HFFc6 (cell line): Measurements from ENCODE around the gene ATP6V0E2. TPM values are rescaled to one million over a fixed set of nuclear protein-coding genes. Genes with fewer than 3 reads are reported as not detected.
"Not testable (repeated sequence)": the region's sequence is repeated elsewhere in the genome, so short reads cannot be mapped to it uniquely, and the experiment has no call there.

ENCODE experiments used
- DNase-seq: peaks from one replicate; pipeline ENCODE4 v3.0.0-alpha.2; 2018
- H3K27ac Mint-ChIP-seq: 2 replicates; pipeline ENCODE4 v1.8.0; 2020; ENCODE audit warnings: mild to moderate bottlenecking, mixed read lengths
- H3K27me3 Mint-ChIP-seq: 2 replicates; pipeline ENCODE4 v1.8.0; 2021; ENCODE audit warnings: mild to moderate bottlenecking, moderate library complexity, mixed read lengths; ENCODE audit not compliant: insufficient read depth
- H3K36me3 Mint-ChIP-seq: 2 replicates; pipeline ENCODE4 v1.8.0; 2021; ENCODE audit warnings: low read depth, mixed read lengths
- H3K4me1 Mint-ChIP-seq: 2 replicates; pipeline ENCODE4 v1.8.0; 2020; ENCODE audit warnings: low read depth, mixed read lengths
- H3K4me3 Mint-ChIP-seq: 2 replicates; pipeline ENCODE4 v1.8.0; 2020; ENCODE audit warnings: mild to moderate bottlenecking, moderate library complexity, mixed read lengths
- H3K9me3 Mint-ChIP-seq: 2 replicates; pipeline ENCODE4 v1.8.0; 2020; ENCODE audit warnings: mild to moderate bottlenecking, mixed read lengths
- CTCF ChIP-seq: fragments of 200-600 bp; sonication (generic); IDR thresholded peaks from 2 replicates; pipeline ENCODE4 v1.5.0; 2021; ENCODE audit warnings: antibody characterized with exemption, mild to moderate bottlenecking
- total RNA-seq, 6 experiments: library from RNA; stranded (reverse); fragmentation: NEBNext Ultra II Directional; extraction: Animal tissue kit (Norgen Biotek cat#: 25700); gene quantifications; 2 replicates in 1 of 6; 3 replicates in 5 of 6; pipeline ENCODE4 v1.2.3, GENCODE V29; 2021

ATP6V0E2 gene
- total RNA-seq, 6 experiments from 2014 or later: 40.9 to 54.8 (median 48.0) TPM

DNA sequence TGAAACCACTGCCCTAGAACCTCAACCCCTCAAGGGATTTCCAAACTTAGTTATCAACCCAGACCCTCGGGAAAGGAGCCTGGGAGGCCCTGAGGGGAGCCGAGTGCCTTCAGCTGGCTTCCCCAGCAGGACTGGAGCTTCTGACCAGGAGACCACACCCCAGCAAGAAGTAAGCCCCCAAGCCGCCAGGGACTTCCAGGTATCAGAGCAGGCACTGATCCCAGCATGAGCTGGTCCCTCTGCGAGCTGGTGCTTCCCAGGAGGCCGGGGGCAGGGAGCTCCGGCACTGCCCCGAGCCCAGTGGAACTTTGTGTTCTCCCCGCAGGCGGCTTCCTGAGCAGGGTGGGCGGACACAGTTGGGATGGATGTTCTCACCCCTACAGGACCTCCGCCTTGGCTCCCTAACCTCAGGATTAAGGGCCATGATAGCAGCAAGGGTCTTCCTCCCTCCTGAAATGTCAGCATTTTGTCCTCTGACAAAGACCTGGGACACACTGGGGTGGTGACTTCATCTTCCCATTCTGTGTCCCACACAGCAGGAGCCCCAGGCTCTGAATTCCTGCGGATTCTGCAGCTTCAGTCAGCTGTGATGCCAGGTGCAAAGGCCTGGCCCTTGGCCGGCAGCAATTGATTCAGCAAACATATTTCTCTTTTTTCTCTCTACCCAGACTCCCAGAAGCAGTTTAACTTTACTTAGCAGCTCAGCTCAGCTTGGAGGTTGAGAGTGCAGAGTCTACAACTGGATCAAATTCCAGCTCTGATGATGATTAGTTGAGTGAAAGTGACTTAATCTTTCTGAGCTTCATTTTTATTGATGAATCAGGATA is 11.6 kb downstream of the ATP6V0E2 start:
- no peak for DNase-seq
- Mint-ChIP-seq H3K9me3 (no peaks in the 10 kb centered on the region), H3K27me3 (no peaks in the 10 kb centered on the region; the same call in 1 of the 2 replicates), H3K4me1 (no peaks in the 10 kb centered on the region), H3K27ac (no peak overlapping the region), H3K4me3 (no peak overlapping the region), H3K36me3 (no peaks in the 10 kb centered on the region)
- TF ChIP-seq CTCF: no peak

DNA sequence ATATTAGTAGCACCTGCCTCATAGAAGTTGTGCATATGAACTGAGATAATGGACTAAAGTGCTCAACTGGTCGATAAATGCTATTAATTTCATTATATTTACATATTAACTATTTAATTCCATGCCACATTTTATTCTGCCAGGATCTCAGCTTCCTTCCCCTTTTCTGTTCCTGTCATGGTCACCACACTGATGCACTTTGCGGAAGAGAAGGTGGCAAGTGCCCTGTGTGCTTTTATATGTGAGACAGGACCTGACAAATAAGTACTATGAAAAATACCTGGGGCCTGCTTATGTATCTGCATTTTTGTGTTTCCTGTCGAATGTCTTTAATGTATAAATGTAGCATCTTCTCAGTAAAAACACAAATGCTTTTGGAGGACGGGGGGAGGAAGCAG is 12.2 kb downstream of the ATP6V0E2 start:
- Mint-ChIP-seq H3K27me3 (no peaks in the 10 kb centered on the region; the same call in 1 of the 2 replicates), H3K36me3 (no peaks in the 10 kb centered on the region), H3K4me1 (no peaks in the 10 kb centered on the region), H3K4me3 (no peak overlapping the region), H3K9me3 (no peaks in the 10 kb centered on the region), H3K27ac (no peak overlapping the region)
- TF ChIP-seq CTCF: no peak
- DNase-seq: no peak

- DNase-seq: no peak
- no peaks in the 10 kb centered on the region for H3K9me3 Mint-ChIP-seq
- H3K4me1 Mint-ChIP-seq: no peaks in the 10 kb centered on the region
- H3K4me3 Mint-ChIP-seq: no peak overlapping the region
- TF ChIP-seq CTCF: no peak
- H3K36me3 Mint-ChIP-seq: no peaks in the 10 kb centered on the region
- no peaks in the 10 kb centered on the region; the same call in 1 of the 2 replicates for H3K27me3 Mint-ChIP-seq
- no peak overlapping the region for H3K27ac Mint-ChIP-seq
These were observed 13.5 kb downstream of the ATP6V0E2 start for GRCh38 chr7:149887311-149887710.

DNA sequence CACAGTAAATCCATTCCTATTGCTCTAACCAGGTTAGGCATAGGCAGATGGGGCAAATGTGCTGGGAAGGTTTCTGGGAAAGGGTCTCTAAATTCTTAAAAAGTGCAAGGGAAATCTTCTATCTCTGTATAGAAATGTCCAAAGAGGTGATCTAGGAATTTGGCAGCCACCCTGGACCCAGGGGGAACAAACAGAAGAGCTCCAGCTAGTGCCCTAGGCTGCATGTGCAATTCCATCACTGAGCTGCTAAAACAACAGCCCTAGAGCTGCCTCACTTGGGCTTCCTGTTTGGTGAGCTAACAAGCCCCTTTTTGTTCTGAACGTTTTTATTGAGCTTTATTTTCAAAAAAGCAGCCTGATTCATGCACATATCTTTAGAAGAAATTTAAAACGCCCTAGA is 16.9 kb downstream of the ATP6V0E2 start:
- not testable (repeated sequence) for H3K36me3 Mint-ChIP-seq, H3K9me3 Mint-ChIP-seq, DNase-seq, H3K4me1 Mint-ChIP-seq, H3K27me3 Mint-ChIP-seq, H3K4me3 Mint-ChIP-seq, H3K27ac Mint-ChIP-seq

DNA sequence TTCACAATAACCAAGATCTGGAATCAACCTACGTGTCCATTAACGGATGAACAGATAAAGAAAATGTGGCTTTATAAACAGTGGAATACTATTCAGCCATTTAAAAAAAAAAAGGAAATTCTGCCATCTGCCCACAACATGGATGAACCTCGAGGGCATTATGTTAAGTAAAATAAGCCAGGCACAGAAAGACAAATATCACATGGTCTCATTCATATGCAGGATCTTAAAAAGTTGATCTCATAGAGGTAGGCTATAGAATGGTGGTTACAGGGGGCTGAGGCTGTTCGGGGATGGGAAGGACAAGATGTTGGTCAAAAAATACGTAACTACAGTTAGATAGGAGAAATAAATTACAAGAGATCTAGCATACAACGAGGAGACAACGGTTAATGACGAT is 21.2 kb downstream of the ATP6V0E2 start:
- not testable (repeated sequence) for H3K27me3 Mint-ChIP-seq, H3K4me3 Mint-ChIP-seq, H3K4me1 Mint-ChIP-seq, H3K36me3 Mint-ChIP-seq, DNase-seq, H3K27ac Mint-ChIP-seq, H3K9me3 Mint-ChIP-seq

DNA sequence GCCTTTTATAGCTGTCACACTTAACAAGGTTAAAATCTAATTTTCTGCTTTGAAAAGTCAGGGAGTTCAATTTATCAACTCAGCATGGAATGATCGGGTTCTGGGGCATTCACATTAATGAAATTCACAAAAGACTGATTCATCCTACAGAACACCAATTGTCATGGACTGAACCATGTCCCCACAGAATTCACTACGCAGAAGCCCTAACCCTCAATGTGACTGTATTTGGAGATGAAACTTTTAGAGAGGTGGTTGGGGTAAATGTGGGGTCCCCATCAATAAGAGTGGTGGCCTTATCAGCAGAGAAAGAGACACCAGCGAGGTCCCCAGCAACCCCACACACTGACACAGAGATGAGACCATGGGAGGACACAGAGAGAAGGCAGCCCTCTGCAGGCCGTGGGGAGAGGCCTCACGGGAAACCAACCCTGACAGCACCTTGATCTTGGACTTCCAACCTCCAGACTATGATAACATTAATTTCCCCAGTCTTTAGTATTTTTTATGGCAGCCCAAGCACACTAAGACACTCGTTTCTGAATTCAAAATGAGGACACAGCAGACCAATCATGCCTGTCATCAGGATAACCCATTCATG is 34.1 kb downstream of the ATP6V0E2 start:
- peaks cover 30% of the 10 kb centered on the region for H3K4me1 Mint-ChIP-seq
- not testable (repeated sequence) for H3K27ac Mint-ChIP-seq, DNase-seq, H3K27me3 Mint-ChIP-seq, H3K4me3 Mint-ChIP-seq, H3K36me3 Mint-ChIP-seq, H3K9me3 Mint-ChIP-seq

DNA sequence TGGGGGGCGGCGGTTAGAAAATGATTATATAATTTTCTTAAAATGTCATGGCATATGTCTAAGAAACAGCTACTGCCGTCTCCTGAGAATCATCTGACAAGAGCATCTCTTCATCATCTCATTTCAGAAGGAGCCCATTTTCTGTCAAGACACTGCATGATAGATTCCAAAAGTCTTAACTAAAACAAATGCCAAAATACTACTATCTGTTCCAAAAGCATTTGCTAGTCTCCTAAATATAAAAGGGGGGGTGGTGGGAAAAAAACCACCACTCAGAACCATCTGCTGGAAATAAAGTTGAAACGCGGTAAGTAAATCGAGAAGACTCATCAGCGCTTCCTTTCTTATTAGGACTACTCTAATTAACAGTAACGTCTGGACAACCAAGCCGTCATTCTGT is 36.5 kb downstream of the ATP6V0E2 start:
- not testable (repeated sequence) for H3K4me3 Mint-ChIP-seq, H3K27ac Mint-ChIP-seq, H3K36me3 Mint-ChIP-seq, H3K9me3 Mint-ChIP-seq, DNase-seq, H3K27me3 Mint-ChIP-seq
- peaks cover 30% of the 10 kb centered on the region for H3K4me1 Mint-ChIP-seq

DNA sequence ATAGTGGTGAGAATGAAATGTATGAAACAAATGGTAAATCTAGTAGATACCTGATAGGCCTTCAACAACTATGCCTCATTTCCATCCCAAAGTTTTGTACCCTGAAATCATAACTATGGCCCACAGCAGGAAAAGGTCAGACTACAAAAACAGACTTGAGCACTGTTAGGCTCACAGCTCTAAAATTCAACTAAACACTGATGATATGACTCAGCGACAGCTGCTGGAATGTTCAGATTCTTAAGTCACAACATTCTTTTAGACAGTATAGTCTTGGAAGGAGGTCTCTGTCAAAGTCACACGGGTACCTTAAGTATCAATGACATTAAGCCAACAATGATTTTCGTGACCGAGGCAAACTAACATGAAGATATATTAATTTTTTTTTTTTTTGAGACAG is 38.4 kb downstream of the ATP6V0E2 start:
- H3K36me3 Mint-ChIP-seq, DNase-seq, H3K4me3 Mint-ChIP-seq, H3K9me3 Mint-ChIP-seq, H3K27ac Mint-ChIP-seq, H3K27me3 Mint-ChIP-seq: not testable (repeated sequence)
- H3K4me1 Mint-ChIP-seq: peaks cover 22% of the 10 kb centered on the region

DNA sequence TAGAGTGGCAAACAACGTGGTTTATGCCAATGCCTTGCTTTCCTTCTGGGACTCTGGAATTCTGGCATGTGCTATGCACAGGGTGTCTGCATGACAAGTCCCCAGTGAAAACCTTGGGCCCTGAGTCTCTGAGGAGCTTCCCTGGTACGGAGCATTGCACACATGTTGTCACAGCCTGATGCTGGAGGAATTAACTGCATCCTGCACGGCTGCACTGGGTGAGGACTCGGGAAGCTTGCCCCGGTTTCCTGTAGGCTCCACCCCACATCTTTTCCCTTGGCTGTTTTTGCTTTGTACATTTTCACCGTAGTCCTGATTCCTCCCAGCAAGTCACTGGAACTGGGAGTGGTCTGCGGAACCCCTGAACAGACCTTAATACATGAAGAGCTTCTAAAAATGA is 52.6 kb downstream of the ATP6V0E2 start:
- H3K4me3 Mint-ChIP-seq, H3K36me3 Mint-ChIP-seq, H3K9me3 Mint-ChIP-seq, DNase-seq, H3K27ac Mint-ChIP-seq, H3K4me1 Mint-ChIP-seq, H3K27me3 Mint-ChIP-seq: not testable (repeated sequence)
